ENCODE results near the gene TCP11L2. TPM values are rescaled to one million over a fixed set of nuclear protein-coding genes. Genes with fewer than 3 reads are reported as not detected.

The TCP11L2 gene
- total RNA-seq, 1 donor from 2014 or later = 126 TPM

DNA sequence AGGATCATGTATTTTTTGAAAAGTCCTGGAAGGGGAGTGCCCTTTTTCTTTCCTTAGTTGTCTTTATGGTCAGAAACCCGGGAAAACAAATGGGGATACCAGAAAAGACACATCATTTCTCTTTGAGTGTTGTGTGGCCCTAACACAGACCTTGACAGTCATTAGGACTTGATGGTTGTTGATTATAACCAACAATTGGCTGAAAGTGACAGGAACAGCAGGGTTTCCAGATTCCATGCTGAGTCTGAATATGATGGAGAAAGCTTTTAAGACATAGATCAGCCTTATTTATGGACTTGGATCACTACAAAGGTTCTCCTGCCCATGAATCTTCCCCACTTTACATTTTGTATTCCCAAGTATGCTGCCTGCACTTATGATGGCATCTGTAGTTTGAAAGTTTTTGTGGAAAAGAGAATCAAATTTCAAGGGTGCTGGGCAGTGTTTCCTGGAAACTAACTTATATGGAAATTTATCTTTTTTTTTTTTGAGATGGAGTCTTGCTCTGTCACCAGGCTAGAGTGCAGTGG is 85.4 kb downstream of the TCP11L2 start:
- TF ChIP-seq, protein P1, sequence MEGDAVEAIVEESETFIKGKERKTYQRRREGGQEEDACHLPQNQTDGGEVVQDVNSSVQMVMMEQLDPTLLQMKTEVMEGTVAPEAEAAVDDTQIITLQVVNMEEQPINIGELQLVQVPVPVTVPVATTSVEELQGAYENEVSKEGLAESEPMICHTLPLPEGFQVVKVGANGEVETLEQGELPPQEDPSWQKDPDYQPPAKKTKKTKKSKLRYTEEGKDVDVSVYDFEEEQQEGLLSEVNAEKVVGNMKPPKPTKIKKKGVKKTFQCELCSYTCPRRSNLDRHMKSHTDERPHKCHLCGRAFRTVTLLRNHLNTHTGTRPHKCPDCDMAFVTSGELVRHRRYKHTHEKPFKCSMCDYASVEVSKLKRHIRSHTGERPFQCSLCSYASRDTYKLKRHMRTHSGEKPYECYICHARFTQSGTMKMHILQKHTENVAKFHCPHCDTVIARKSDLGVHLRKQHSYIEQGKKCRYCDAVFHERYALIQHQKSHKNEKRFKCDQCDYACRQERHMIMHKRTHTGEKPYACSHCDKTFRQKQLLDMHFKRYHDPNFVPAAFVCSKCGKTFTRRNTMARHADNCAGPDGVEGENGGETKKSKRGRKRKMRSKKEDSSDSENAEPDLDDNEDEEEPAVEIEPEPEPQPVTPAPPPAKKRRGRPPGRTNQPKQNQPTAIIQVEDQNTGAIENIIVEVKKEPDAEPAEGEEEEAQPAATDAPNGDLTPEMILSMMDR (IDR thresholded peaks at IDR 0.05; ENCODE audit: borderline replicate concordance) = no peak
- intact Hi-C loops (cut with micrococcal nuclease) = loop anchor here (5.0 kb wide), 1 partner anchor 529 kb away; no protein-coding TSS in a partner anchor

DNA sequence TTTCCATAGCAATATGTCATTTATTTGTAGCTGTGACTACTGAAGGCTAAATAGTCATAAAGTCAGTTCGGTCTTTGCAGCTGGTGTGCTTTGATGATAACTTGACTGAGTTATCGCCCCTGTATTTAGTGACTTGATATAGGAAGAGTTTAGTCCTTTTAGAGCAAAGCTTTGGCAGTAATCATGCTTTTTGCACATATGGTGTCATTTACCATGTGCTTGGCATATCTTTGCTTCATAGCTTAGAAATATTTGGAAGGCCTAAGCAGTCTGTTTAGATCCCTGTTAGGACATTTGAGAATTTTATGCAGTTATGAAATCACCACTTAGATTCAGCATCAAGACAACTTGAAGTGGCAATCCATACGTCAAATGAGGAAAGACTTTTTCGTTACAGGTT is 86.6 kb downstream of the TCP11L2 start:
- Histone ChIP-seq H3K4me1 (no peaks in the 10 kb centered on the region), H3K9me3 (replicated peaks) (no peaks in the 10 kb centered on the region), H3K27me3 (ENCODE audit: low read depth) (no peaks in the 10 kb centered on the region), H3K4me3 (no peak overlapping the region), H3K27ac (replicated peaks) (no peak overlapping the region), H3K36me3 (peaks cover 26% of the 10 kb centered on the region)
- TF ChIP-seq, protein P1 (IDR thresholded peaks at IDR 0.05; ENCODE audit: borderline replicate concordance) = no peak
- DNase-seq = no peak
- intact Hi-C loops (cut with micrococcal nuclease) = loop anchor here (5.0 kb wide), 1 partner anchor 528 kb away; no protein-coding TSS in a partner anchor

More for the DNA sequence above, 85.4 kb downstream of the TCP11L2 start:
- no peaks in the 10 kb centered on the region for H3K4me1 ChIP-seq
- H3K4me3 ChIP-seq = no peak overlapping the region
- no peaks in the 10 kb centered on the region for H3K9me3 ChIP-seq (replicated peaks)
- no peak for DNase-seq
- H3K36me3 ChIP-seq = peaks cover 24% of the 10 kb centered on the region
- H3K27me3 ChIP-seq (ENCODE audit: low read depth) = no peaks in the 10 kb centered on the region
- H3K27ac ChIP-seq (replicated peaks) = no peak overlapping the region

DNA sequence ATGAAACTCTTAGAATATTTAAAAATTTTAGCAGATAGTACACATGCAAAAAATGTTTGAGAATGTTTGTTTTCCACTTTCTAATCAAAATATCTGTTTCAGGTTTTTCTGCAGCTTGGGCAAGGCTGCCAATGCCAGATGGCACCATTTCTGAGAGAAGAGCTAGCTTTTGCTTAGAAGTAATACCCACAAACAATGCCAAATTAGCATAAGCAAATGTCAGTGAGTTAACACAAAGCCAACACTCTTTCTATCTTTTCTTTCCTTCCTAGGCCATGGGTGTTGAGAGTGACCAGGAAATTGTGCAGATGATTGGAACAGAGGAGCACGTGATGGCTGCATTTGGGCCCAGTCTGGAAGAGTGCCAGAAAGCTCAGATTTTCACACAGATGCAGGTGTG is 90.2 kb downstream of the TCP11L2 start:
- TF ChIP-seq, protein P1 (IDR thresholded peaks at IDR 0.05; ENCODE audit: borderline replicate concordance) = no peak
- Histone ChIP-seq H3K27ac (replicated peaks) (no peak overlapping the region), H3K36me3 (peaks cover 41% of the 10 kb centered on the region), H3K27me3 (ENCODE audit: low read depth) (no peaks in the 10 kb centered on the region), H3K4me1 (no peaks in the 10 kb centered on the region), H3K9me3 (replicated peaks) (no peaks in the 10 kb centered on the region), H3K4me3 (no peak overlapping the region)
- intact Hi-C loops (cut with micrococcal nuclease) = no loop called here
- no peak for DNase-seq

Other genes with a start within 250 kb of the TCP11L2 start
- 42.1 TPM for gene NUAK1, start 163.8 kb upstream of the TCP11L2 start, total RNA-seq
- gene CKAP4, start 54.7 kb upstream of the TCP11L2 start, total RNA-seq = 51.8 TPM
- gene POLR3B, start 55.0 kb downstream of the TCP11L2 start, total RNA-seq = 8.5 TPM

Data from left ventricle myocardium inferior (tissue), 1 donor.